Measurements from ENCODE around the gene KIAA0930.

Gene KIAA0930

GRCh38 chr22:45233386-45233785 lies 7.3 kb downstream of the KIAA0930 start:
- Histone ChIP-seq H3K27me3 (ENCODE audit: control insufficient read depth, insufficient read depth, low read length) (no peaks in the 10 kb centered on the region), H3K4me1 (peaks cover 8% of the 10 kb centered on the region), H3K79me2 (peaks cover 23% of the 10 kb centered on the region), H2AFZ (no peak overlapping the region), H3K9me3 (ENCODE audit: control insufficient read depth, low read length) (no peaks in the 10 kb centered on the region), H3K36me3 (ENCODE audit: control insufficient read depth, insufficient read depth, low read length) (no peaks in the 10 kb centered on the region), H3K4me3 (ENCODE audit: low read depth, low read length) (no peak overlapping the region), H3K27ac (no peak overlapping the region), H3K9ac (no peak overlapping the region), H3K4me2 (ENCODE audit: low read length) (no peak overlapping the region)
- TF ChIP-seq CTCF (IDR thresholded peaks at IDR 0.05): no peak

- peaks cover 23% of the 10 kb centered on the region for H3K79me2 ChIP-seq
- H3K9ac ChIP-seq: no peak overlapping the region
- no peak overlapping the region for H3K4me2 ChIP-seq (ENCODE audit: low read length)
- H3K9me3 ChIP-seq (ENCODE audit: control insufficient read depth, low read length): no peaks in the 10 kb centered on the region
- no peak overlapping the region for H3K27ac ChIP-seq
- no peak overlapping the region for H2AFZ ChIP-seq
- H3K4me1 ChIP-seq: no peaks in the 10 kb centered on the region
- H3K4me3 ChIP-seq (ENCODE audit: low read depth, low read length): no peak overlapping the region
- H3K27me3 ChIP-seq (ENCODE audit: control insufficient read depth, insufficient read depth, low read length): no peaks in the 10 kb centered on the region
- H3K36me3 ChIP-seq (ENCODE audit: control insufficient read depth, insufficient read depth, low read length): no peaks in the 10 kb centered on the region
- TF ChIP-seq CTCF (IDR thresholded peaks at IDR 0.05): no peak
These were observed 9.4 kb downstream of the KIAA0930 start for GRCh38 chr22:45231293-45231692.

- Histone ChIP-seq H3K27ac (no peak overlapping the region), H3K9ac (no peak overlapping the region)
These were observed 10.5 kb downstream of the KIAA0930 start for GRCh38 chr22:45230026-45230721.

GRCh38 chr22:45229181-45229580 lies 11.5 kb downstream of the KIAA0930 start:
- Histone ChIP-seq H2AFZ (no peak overlapping the region), H3K9ac (no peak overlapping the region), H3K27me3 (ENCODE audit: control insufficient read depth, insufficient read depth, low read length) (no peaks in the 10 kb centered on the region), H3K36me3 (ENCODE audit: control insufficient read depth, insufficient read depth, low read length) (no peaks in the 10 kb centered on the region), H3K9me3 (ENCODE audit: control insufficient read depth, low read length) (no peaks in the 10 kb centered on the region), H3K27ac (no peak overlapping the region), H3K4me1 (no peaks in the 10 kb centered on the region), H3K79me2 (peaks cover 14% of the 10 kb centered on the region), H3K4me3 (ENCODE audit: low read depth, low read length) (no peak overlapping the region), H3K4me2 (ENCODE audit: low read length) (no peak overlapping the region)
- no peak for TF ChIP-seq CTCF (IDR thresholded peaks at IDR 0.05)

More at GRCh38 chr22:45230026-45230721, 10.5 kb downstream of the KIAA0930 start:
- H2AFZ ChIP-seq: no peak overlapping the region
- H3K79me2 ChIP-seq: peaks cover 15% of the 10 kb centered on the region
- H3K4me2 ChIP-seq (ENCODE audit: low read length): no peak overlapping the region
- no peaks in the 10 kb centered on the region for H3K4me1 ChIP-seq
- no peak overlapping the region for H3K4me3 ChIP-seq (ENCODE audit: low read depth, low read length)
- no peaks in the 10 kb centered on the region for H3K9me3 ChIP-seq (ENCODE audit: control insufficient read depth, low read length)
- H3K36me3 ChIP-seq (ENCODE audit: control insufficient read depth, insufficient read depth, low read length): no peaks in the 10 kb centered on the region
- TF ChIP-seq CTCF (IDR thresholded peaks at IDR 0.05): no peak
- no peaks in the 10 kb centered on the region for H3K27me3 ChIP-seq (ENCODE audit: control insufficient read depth, insufficient read depth, low read length)

GRCh38 chr22:45228401-45228754 lies 12.3 kb downstream of the KIAA0930 start:
- Histone ChIP-seq H3K9me3 (ENCODE audit: control insufficient read depth, low read length) (no peaks in the 10 kb centered on the region), H3K9ac (no peak overlapping the region), H3K27me3 (ENCODE audit: control insufficient read depth, insufficient read depth, low read length) (no peaks in the 10 kb centered on the region), H3K79me2 (peaks cover 15% of the 10 kb centered on the region), H3K27ac (no peak overlapping the region), H3K4me2 (ENCODE audit: low read length) (no peak overlapping the region), H3K4me1 (no peaks in the 10 kb centered on the region), H2AFZ (no peak overlapping the region), H3K4me3 (ENCODE audit: low read depth, low read length) (no peak overlapping the region), H3K36me3 (ENCODE audit: control insufficient read depth, insufficient read depth, low read length) (no peaks in the 10 kb centered on the region)
- TF ChIP-seq CTCF (IDR thresholded peaks at IDR 0.05): no peak

All from parathyroid adenoma (tissue), 2 donors.